HG02610 (cell line): ENCODE results near the gene NT5DC3.

Experiments used
- ATAC-seq: cut with Tn5 transposase; IDR thresholded peaks from one replicate; pipeline ENCODE4 v1.9.1; 2021; ENCODE audit warnings: mild to moderate bottlenecking, moderate library complexity; ENCODE audit not compliant: unreplicated experiment

Gene NT5DC3

GRCh38 chr12:103756443-103756842 lies 84.6 kb downstream of the NT5DC3 start:
- no peak for ATAC-seq

GRCh38 chr12:103755425-103755824 lies 85.6 kb downstream of the NT5DC3 start:
- no peak for ATAC-seq

GRCh38 chr12:103751600-103751999 lies 89.4 kb downstream of the NT5DC3 start:
- ATAC-seq: no peak

- no peak for ATAC-seq
These were observed 89.9 kb downstream of the NT5DC3 start for GRCh38 chr12:103751171-103751570.

- no peak for ATAC-seq
These were observed 92.2 kb downstream of the NT5DC3 start for GRCh38 chr12:103748875-103749274.

GRCh38 chr12:103748002-103748401 lies 93.0 kb downstream of the NT5DC3 start:
- ATAC-seq: no peak

GRCh38 chr12:103745962-103746361 lies 95.1 kb downstream of the NT5DC3 start:
- ATAC-seq: no peak

GRCh38 chr12:103743788-103744187 lies 97.2 kb downstream of the NT5DC3 start:
- no peak for ATAC-seq

- no peak for ATAC-seq
These were observed 98.6 kb downstream of the NT5DC3 start for GRCh38 chr12:103742349-103742932.

- ATAC-seq: no peak
These were observed 103.2 kb downstream of the NT5DC3 start for GRCh38 chr12:103737881-103738280.

- ATAC-seq: no peak
These were observed 104.5 kb downstream of the NT5DC3 start for GRCh38 chr12:103736572-103736971.

GRCh38 chr12:103735291-103735690 lies 105.7 kb downstream of the NT5DC3 start:
- no peak for ATAC-seq

GRCh38 chr12:103734863-103735262 lies 106.2 kb downstream of the NT5DC3 start:
- ATAC-seq: no peak

- ATAC-seq: peak; percentile 80
These were observed 109.5 kb downstream of the NT5DC3 start for GRCh38 chr12:103731539-103731938.

- ATAC-seq: no peak
These were observed 111.5 kb downstream of the NT5DC3 start for GRCh38 chr12:103729499-103729898.

GRCh38 chr12:103728323-103728722 lies 112.7 kb downstream of the NT5DC3 start:
- ATAC-seq: no peak

- no peak for ATAC-seq
These were observed 113.4 kb downstream of the NT5DC3 start for GRCh38 chr12:103727638-103728037.

GRCh38 chr12:103725398-103725797 lies 115.6 kb downstream of the NT5DC3 start:
- ATAC-seq: no peak
